Activated T-cell treated with anti-CD3 and anti-CD28 coated beads, Interleukin-2, amount 50 U/mL, for 72 hours (primary cell): Measurements from ENCODE around the gene NDUFS1. TPM values are rescaled to one million over a fixed set of nuclear protein-coding genes. Genes with fewer than 3 reads are reported as not detected.
"Not testable (repeated sequence)": the region's sequence is repeated elsewhere in the genome, so short reads cannot be mapped to it uniquely, and the experiment has no call there.

Source experiments
- ATAC-seq, 2 donors: fragments of 150-1000 bp; cut with Tn5 transposase; replicated peaks in 1 of 2; 2 replicates each; pipeline ENCODE4 v1.10.0; 2021; ENCODE audit warnings: moderate library complexity in 2 of 2, mild to moderate bottlenecking in 1 of 2
- DNase-seq, 2 donors: peaks; one replicate each; pipeline ENCODE4 v3.0.0; 2021 to 2022; ENCODE audit warnings: mixed read lengths in 1 of 2
- H3K27ac Mint-ChIP-seq: one replicate; pipeline ENCODE4 v1.8.0; 2022; ENCODE audit warnings: mild to moderate bottlenecking, moderate library complexity, mixed read lengths
- H3K27me3 Mint-ChIP-seq: one replicate; pipeline ENCODE4 v1.8.0; 2022; ENCODE audit warnings: low read depth, mixed read lengths
- H3K36me3 Mint-ChIP-seq, 2 donors: one replicate each; pipeline ENCODE4 v1.8.0; 2022; ENCODE audit warnings: mixed read lengths in 2 of 2, mild to moderate bottlenecking in 1 of 2; ENCODE audit not compliant: insufficient read depth in 2 of 2
- H3K4me1 Mint-ChIP-seq: one replicate; pipeline ENCODE4 v1.8.0; 2022; ENCODE audit warnings: low read depth, mixed read lengths
- H3K4me3 Mint-ChIP-seq, 2 donors: one replicate each; pipeline ENCODE4 v1.8.0; 2022; ENCODE audit warnings: mild to moderate bottlenecking in 2 of 2, mixed read lengths in 2 of 2, moderate library complexity in 2 of 2
- H3K9me3 Mint-ChIP-seq, 2 donors: one replicate each; pipeline ENCODE4 v1.8.0; 2022; ENCODE audit warnings: mixed read lengths in 2 of 2
- total RNA-seq, 2 donors: library from RNA; stranded (reverse); gene quantifications; one replicate each; pipeline ENCODE4 v1.2.3, GENCODE V29; 2022

NDUFS1 gene
- total RNA-seq, 2 donors from 2014 or later, result 72.2 to 90.2 TPM

- H3K9me3 Mint-ChIP-seq, H3K27me3 Mint-ChIP-seq, DNase-seq, H3K4me1 Mint-ChIP-seq, H3K36me3 Mint-ChIP-seq, H3K27ac Mint-ChIP-seq, H3K4me3 Mint-ChIP-seq, ATAC-seq: not testable (repeated sequence)
These were observed 22.3 kb upstream of the NDUFS1 start for GRCh38 chr2:206181526-206181925.

DNA sequence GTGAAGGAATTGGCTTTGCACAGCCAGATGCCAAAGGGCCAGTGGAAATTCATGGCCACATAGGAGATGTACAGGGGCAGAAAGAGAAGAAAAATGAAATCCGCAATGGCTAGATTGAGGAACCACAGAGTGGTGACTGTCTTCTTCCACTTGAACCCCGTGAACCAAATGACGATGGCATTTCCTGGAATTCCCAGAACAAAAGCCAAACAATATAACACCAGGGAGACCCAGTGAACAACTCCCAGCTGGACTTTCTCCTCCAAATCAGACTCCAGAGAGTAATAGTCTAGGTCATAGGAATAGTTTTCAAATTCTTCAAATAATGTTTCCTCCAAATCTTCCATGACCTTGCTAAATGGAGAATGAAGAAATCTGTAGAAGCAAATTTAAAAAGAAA is 17.7 kb upstream of the NDUFS1 start:
- DNase-seq (no peak), ATAC-seq (no peak)
- Mint-ChIP-seq H3K27ac (no peak overlapping the region), H3K4me3 (no peak overlapping the region), H3K9me3 (no peaks in the 10 kb centered on the region), H3K4me1 (no peaks in the 10 kb centered on the region), H3K36me3 (no peaks in the 10 kb centered on the region), H3K27me3 (no peaks in the 10 kb centered on the region)

- no peak overlapping the region for H3K27ac Mint-ChIP-seq
- no peaks in the 10 kb centered on the region for H3K9me3 Mint-ChIP-seq
- no peak overlapping the region for H3K4me3 Mint-ChIP-seq
- no peaks in the 10 kb centered on the region for H3K27me3 Mint-ChIP-seq
- ATAC-seq, result no peak
- H3K36me3 Mint-ChIP-seq, result no peaks in the 10 kb centered on the region
- no peaks in the 10 kb centered on the region for H3K4me1 Mint-ChIP-seq
- DNase-seq, result no peak
These were observed 16.9 kb upstream of the NDUFS1 start for GRCh38 chr2:206176121-206176520.

- ATAC-seq (no peak), DNase-seq (no peak)
- Mint-ChIP-seq H3K9me3 (no peaks in the 10 kb centered on the region), H3K4me1 (no peaks in the 10 kb centered on the region), H3K27ac (no peak overlapping the region), H3K4me3 (no peak overlapping the region), H3K36me3 (no peaks in the 10 kb centered on the region), H3K27me3 (no peaks in the 10 kb centered on the region)
These were observed 13.9 kb upstream of the NDUFS1 start for GRCh38 chr2:206173147-206173546.

DNA sequence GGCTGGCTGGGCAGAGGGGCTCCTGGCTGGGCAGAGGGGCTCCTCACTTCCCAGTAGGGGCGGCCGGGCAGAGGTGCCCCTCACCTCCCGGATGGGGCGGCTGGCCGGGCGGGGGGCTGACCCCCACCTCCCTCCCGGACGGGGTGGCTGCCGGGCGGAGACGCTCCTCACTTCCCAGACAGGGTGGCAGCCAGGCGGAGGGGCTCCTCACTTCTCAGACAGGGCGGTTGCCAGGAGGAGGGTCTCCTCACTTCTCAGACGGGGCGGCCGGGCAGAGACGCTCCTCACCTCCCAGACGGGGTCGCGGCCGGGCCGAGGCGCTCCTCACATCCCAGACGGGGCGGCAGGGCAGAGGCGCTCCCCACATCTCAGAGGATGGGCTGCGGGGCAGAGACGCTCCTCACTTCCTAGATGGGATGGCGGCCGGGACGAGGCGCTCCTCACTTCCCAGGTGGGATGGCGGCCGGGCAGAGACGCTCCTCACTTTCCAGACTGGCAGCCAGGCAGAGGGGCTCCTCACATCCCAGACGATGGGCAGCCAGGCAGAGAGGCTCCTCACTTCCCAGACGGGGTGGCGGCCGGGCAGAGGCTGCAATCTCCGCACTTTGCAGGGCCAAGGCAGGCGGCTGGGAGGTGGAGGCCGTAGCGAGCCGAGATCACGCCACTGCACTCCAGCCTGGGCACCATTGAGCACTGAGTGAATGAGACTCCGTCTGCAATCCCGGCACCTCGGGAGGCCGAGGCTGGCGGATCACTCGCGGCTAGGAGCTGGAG is 12.6 kb upstream of the NDUFS1 start:
- not testable (repeated sequence) for H3K4me1 Mint-ChIP-seq, H3K4me3 Mint-ChIP-seq, ATAC-seq, H3K36me3 Mint-ChIP-seq, DNase-seq, H3K9me3 Mint-ChIP-seq, H3K27me3 Mint-ChIP-seq, H3K27ac Mint-ChIP-seq

GRCh38 chr2:206168230-206168629 is 9.0 kb upstream of the NDUFS1 start:
- not testable (repeated sequence) for DNase-seq, H3K9me3 Mint-ChIP-seq, ATAC-seq, H3K4me3 Mint-ChIP-seq, H3K27ac Mint-ChIP-seq, H3K27me3 Mint-ChIP-seq, H3K4me1 Mint-ChIP-seq
- H3K36me3 Mint-ChIP-seq, result peaks cover 4 to 11% of the 10 kb centered on the region in 2 donors

GRCh38 chr2:206164261-206164862 is 5.1 kb upstream of the NDUFS1 start:
- no peak for ATAC-seq
- Mint-ChIP-seq H3K27me3 (no peaks in the 10 kb centered on the region), H3K4me1 (peaks cover 31% of the 10 kb centered on the region), H3K9me3 (no peaks in the 10 kb centered on the region), H3K27ac (peak overlapping the region; percentile 73), H3K36me3 (peaks cover 14 to 31% of the 10 kb centered on the region in 2 donors), H3K4me3 (no peak overlapping the region)
- peak; percentile 15 to 35 for DNase-seq

- ATAC-seq, result no peak
- H3K4me1 Mint-ChIP-seq, result peaks cover 33% of the 10 kb centered on the region
- no peaks in the 10 kb centered on the region for H3K27me3 Mint-ChIP-seq
- DNase-seq, result no peak
- H3K27ac Mint-ChIP-seq, result peak overlapping the region; percentile 97
- no peaks in the 10 kb centered on the region for H3K9me3 Mint-ChIP-seq
- peak overlapping the region; percentile 97 to 99 for H3K4me3 Mint-ChIP-seq
- H3K36me3 Mint-ChIP-seq, result peaks cover 16 to 38% of the 10 kb centered on the region in 2 donors
These were observed 4.1 kb upstream of the NDUFS1 start for GRCh38 chr2:206163251-206163880.

- Mint-ChIP-seq H3K4me1 (peaks cover 42% of the 10 kb centered on the region), H3K27ac (peak overlapping the region; percentile 97), H3K36me3 (peaks cover 18 to 40% of the 10 kb centered on the region in 2 donors), H3K4me3 (peak overlapping the region; percentile 97 to 99)
- DNase-seq, H3K27me3 Mint-ChIP-seq, H3K9me3 Mint-ChIP-seq, ATAC-seq: not testable (repeated sequence)
These were observed 3.2 kb upstream of the NDUFS1 start for GRCh38 chr2:206162401-206162800.

GRCh38 chr2:206160807-206161179 is 1.5 kb upstream of the NDUFS1 start:
- peaks cover 18 to 40% of the 10 kb centered on the region in 2 donors for H3K36me3 Mint-ChIP-seq
- H3K27ac Mint-ChIP-seq, result peak overlapping the region; percentile 97
- H3K4me3 Mint-ChIP-seq, result peak overlapping the region; percentile 97 to 99
- no peaks in the 10 kb centered on the region for H3K9me3 Mint-ChIP-seq
- H3K27me3 Mint-ChIP-seq, result no peaks in the 10 kb centered on the region
- DNase-seq (no peak), ATAC-seq (no peak)
- peaks cover 51% of the 10 kb centered on the region for H3K4me1 Mint-ChIP-seq

- no peaks in the 10 kb centered on the region for H3K27me3 Mint-ChIP-seq
- H3K36me3 Mint-ChIP-seq, result peaks cover 18 to 40% of the 10 kb centered on the region in 2 donors
- H3K9me3 Mint-ChIP-seq, result no peaks in the 10 kb centered on the region
- H3K4me3 Mint-ChIP-seq, result peak overlapping the region; percentile 97 to 99
- peak; percentile 65 to 67 for ATAC-seq
- H3K27ac Mint-ChIP-seq, result peak overlapping the region; percentile 97
- H3K4me1 Mint-ChIP-seq, result peaks cover 51% of the 10 kb centered on the region
- no peak for DNase-seq
These were observed 1.0 kb upstream of the NDUFS1 start for GRCh38 chr2:206160125-206160806.

- peaks cover 57% of the 10 kb centered on the region for H3K4me1 Mint-ChIP-seq
- peak overlapping the region; percentile 97 to 99 for H3K4me3 Mint-ChIP-seq
- no peaks in the 10 kb centered on the region for H3K27me3 Mint-ChIP-seq
- peak overlapping the region; percentile 97 for H3K27ac Mint-ChIP-seq
- H3K36me3 Mint-ChIP-seq, result peaks cover 18 to 35% of the 10 kb centered on the region in 2 donors
- no peaks in the 10 kb centered on the region for H3K9me3 Mint-ChIP-seq
- ATAC-seq, result peak in 1 of 2 donors; percentile 17
- no peak for DNase-seq
These were observed 490 bp downstream of the NDUFS1 start for GRCh38 chr2:206158563-206159345.
